Hepatocyte (in vitro differentiated cells): ENCODE data around the gene CLP1. TPM values are rescaled to one million over a fixed set of nuclear protein-coding genes. Genes with fewer than 3 reads are reported as not detected.

ENCODE experiments used
- DNase-seq: peaks from one replicate; pipeline ENCODE4 v3.0.0-alpha.2; 2016; ENCODE audit warnings: low spot score
- H2AFZ ChIP-seq: fragments of 200-600 bp; sonication (generic); 2 replicates; pipeline ENCODE4 v1.6.0; 2016; ENCODE audit warnings: antibody characterized with exemption, mild to moderate bottlenecking
- H3K27ac ChIP-seq: fragments of 200-600 bp; sonication (generic); 2 replicates; pipeline ENCODE4 v1.5.1; 2016; ENCODE audit warnings: mild to moderate bottlenecking
- H3K27me3 ChIP-seq: fragments of 200-600 bp; sonication (generic); 2 replicates; pipeline ENCODE4 v1.6.1; 2016
- H3K36me3 ChIP-seq: fragments of 200-600 bp; sonication (generic); replicated peaks from 2 replicates; pipeline ENCODE4 v1.5.1; 2016; ENCODE audit warnings: low read depth; ENCODE audit not compliant: insufficient read depth
- H3K4me1 ChIP-seq: fragments of 200-600 bp; sonication (generic); 2 replicates; pipeline ENCODE4 v1.5.1; 2016; ENCODE audit warnings: mild to moderate bottlenecking, moderate library complexity; ENCODE audit not compliant: insufficient read depth
- H3K4me2 ChIP-seq: fragments of 200-600 bp; sonication (generic); 2 replicates; pipeline ENCODE4 v1.6.0; 2016
- H3K4me3 ChIP-seq: fragments of 200-600 bp; sonication (generic); 2 replicates; pipeline ENCODE4 v1.5.1; 2016; ENCODE audit warnings: mild to moderate bottlenecking
- H3K79me2 ChIP-seq: fragments of 200-600 bp; sonication (generic); 2 replicates; pipeline ENCODE4 v1.6.0; 2017; ENCODE audit warnings: mild to moderate bottlenecking
- H3K9me2 ChIP-seq: fragments of 200-600 bp; sonication (generic); replicated peaks from 2 replicates; pipeline ENCODE4 v1.6.0; 2017; ENCODE audit warnings: mild to moderate bottlenecking; ENCODE audit not compliant: insufficient read depth
- H3K9me3 ChIP-seq: fragments of 200-600 bp; sonication (generic); 2 replicates; pipeline ENCODE4 v1.5.1; 2016; ENCODE audit warnings: low read depth, mild to moderate bottlenecking
- H4K20me1 ChIP-seq: fragments of 200-600 bp; sonication (generic); 2 replicates; pipeline ENCODE4 v1.6.0; 2016; ENCODE audit warnings: mild to moderate bottlenecking; ENCODE audit not compliant: insufficient read depth, poor library complexity, severe bottlenecking
- EZH2 ChIP-seq: fragments of 200-600 bp; sonication (generic); IDR thresholded peaks from 2 replicates; pipeline ENCODE4 v1.6.1; 2016; ENCODE audit warnings: antibody characterized with exemption, mild to moderate bottlenecking, borderline replicate concordance
- EZH2phosphoT487 ChIP-seq: fragments of 200-600 bp; sonication (generic); IDR thresholded peaks from one replicate; pipeline ENCODE4 v1.6.1; 2018; ENCODE audit warnings: antibody characterized with exemption, mild to moderate bottlenecking, low read depth, moderate library complexity; ENCODE audit not compliant: unreplicated experiment, severe bottlenecking
- WGBS: methylation state at CpG from one replicate; pipeline ENCODE4 v1.1.6; 2016; ENCODE audit warnings: low lambda C conversion rate; ENCODE audit errors: missing lambda C conversion rate; 5-methylcytosine and 5-hydroxymethylcytosine counted together
- polyA plus RNA-seq: library from polyadenylated mRNA; unstranded; fragments of >200 nt; fragmentation: Nextera tagmentation; extraction: Ambion mirVana; gene quantifications from 2 replicates; pipeline ENCODE4 v1.2.1, GENCODE V29; 2016
- total RNA-seq: library from RNA; depleted of rRNA; stranded (reverse); fragments of >200 nt; gene quantifications from 2 replicates; pipeline ENCODE4 v1.2.3, GENCODE V29; 2014
- TF ChIP-seq, protein P1 (sequence below): fragments of 200-600 bp; sonication (generic); IDR thresholded peaks from 2 replicates; pipeline ENCODE4 v1.5.1; 2016; ENCODE audit warnings: antibody characterized with exemption, mild to moderate bottlenecking; ENCODE audit not compliant: poor library complexity

Gene CLP1
- total and polyA plus RNA-seq, 2 experiments from 2014 or later = 15.4 to 18.5 TPM

DNA sequence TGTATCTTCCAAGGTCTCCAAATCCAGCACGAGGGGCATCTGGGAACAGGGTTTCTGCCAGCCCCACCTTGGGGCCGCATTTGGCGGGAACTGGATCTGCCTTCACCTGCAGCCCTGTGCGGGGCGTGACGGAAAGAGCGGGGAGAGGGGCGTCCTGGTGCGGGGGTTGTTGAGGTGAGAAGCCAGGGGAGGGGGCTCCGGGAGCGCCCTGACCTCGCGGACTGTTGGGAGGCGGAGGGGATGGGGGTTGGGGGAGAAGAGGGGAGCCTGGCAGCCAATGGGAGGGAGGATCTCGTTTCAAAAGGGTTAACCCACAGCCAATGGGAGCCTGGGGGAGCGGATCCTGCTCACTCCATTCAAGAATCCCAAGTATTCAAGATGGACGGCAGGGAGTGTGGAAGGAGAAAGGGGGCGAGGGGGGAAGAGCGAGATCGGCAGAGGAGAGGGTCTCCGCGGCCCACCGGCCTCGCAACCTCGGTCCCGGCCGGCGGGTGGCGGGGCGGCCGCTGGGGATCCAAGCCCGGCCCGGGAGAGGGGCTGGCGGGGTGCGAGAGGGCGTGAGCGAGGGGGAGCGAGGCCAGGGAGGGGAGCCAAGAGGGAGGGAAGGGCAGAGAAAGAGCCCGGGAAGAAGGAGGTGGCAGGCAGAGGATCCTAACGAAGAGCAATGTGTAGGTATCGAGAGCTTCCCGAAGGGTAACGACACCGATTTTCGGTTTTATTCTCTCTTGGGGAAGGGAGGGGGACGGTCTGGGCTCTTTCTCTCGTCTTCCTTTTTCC is 19.4 kb upstream of the CLP1 start:
- H3K27ac ChIP-seq = peak overlapping the region; percentile 98
- no peaks in the 10 kb centered on the region for H3K36me3 ChIP-seq
- peaks cover 19% of the 10 kb centered on the region for H3K4me1 ChIP-seq
- H3K4me2 ChIP-seq = peak overlapping the region; percentile 91
- H3K9me3 ChIP-seq = no peaks in the 10 kb centered on the region
- H3K9me2 ChIP-seq = no peaks in the 10 kb centered on the region
- peak; percentile 90 for DNase-seq
- 0% methylated on average over 27 of the region's 47 CpGs for WGBS
- peak overlapping the region; percentile 96 for H3K4me3 ChIP-seq
- peaks cover 16% of the 10 kb centered on the region for H4K20me1 ChIP-seq
- H2AFZ ChIP-seq = peak overlapping the region; percentile 88
- peaks cover 29% of the 10 kb centered on the region for H3K79me2 ChIP-seq
- TF ChIP-seq, protein P1, sequence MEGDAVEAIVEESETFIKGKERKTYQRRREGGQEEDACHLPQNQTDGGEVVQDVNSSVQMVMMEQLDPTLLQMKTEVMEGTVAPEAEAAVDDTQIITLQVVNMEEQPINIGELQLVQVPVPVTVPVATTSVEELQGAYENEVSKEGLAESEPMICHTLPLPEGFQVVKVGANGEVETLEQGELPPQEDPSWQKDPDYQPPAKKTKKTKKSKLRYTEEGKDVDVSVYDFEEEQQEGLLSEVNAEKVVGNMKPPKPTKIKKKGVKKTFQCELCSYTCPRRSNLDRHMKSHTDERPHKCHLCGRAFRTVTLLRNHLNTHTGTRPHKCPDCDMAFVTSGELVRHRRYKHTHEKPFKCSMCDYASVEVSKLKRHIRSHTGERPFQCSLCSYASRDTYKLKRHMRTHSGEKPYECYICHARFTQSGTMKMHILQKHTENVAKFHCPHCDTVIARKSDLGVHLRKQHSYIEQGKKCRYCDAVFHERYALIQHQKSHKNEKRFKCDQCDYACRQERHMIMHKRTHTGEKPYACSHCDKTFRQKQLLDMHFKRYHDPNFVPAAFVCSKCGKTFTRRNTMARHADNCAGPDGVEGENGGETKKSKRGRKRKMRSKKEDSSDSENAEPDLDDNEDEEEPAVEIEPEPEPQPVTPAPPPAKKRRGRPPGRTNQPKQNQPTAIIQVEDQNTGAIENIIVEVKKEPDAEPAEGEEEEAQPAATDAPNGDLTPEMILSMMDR = no peak
- TF ChIP-seq EZH2phosphoT487 = no peak
- no peaks in the 10 kb centered on the region for H3K27me3 ChIP-seq

DNA sequence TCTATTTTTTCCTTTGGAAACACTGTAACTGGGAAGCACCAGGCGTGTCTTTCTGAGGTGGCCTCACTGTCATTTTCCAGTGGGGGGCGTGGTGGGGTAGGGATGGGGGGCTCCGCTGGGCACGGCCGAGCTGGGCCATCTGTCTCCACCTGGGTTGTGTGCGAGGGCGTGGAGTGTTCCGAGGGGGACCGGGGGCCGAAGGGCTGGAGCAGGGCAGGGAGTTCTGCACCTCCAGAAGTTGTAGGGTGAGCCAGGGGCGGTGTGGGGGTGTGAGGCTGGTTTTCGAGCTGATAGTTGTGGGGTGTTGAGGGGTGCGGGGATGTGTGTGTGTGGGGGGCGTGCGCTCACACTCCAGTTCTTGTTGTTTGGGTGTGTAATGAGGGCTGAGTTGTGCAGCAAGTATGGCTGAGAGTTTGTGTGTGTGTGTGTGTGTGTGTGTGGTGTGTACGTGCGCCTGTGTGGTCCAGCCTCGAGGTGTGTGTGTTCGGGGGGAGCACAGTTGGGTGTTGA is 18.7 kb upstream of the CLP1 start:
- H3K9me3 ChIP-seq = no peaks in the 10 kb centered on the region
- TF ChIP-seq, protein P1 = peak; percentile 11
- no peak for TF ChIP-seq EZH2phosphoT487
- no peak for TF ChIP-seq EZH2
- 0% methylated on average over 13 of the region's 19 CpGs for WGBS
- peak overlapping the region; percentile 98 for H3K27ac ChIP-seq
- H3K36me3 ChIP-seq = no peaks in the 10 kb centered on the region
- peak overlapping the region; percentile 91 for H3K4me2 ChIP-seq
- peaks cover 19% of the 10 kb centered on the region for H3K4me1 ChIP-seq
- H4K20me1 ChIP-seq = peaks cover 16% of the 10 kb centered on the region
- H3K79me2 ChIP-seq = peaks cover 29% of the 10 kb centered on the region
- H3K4me3 ChIP-seq = peak overlapping the region; percentile 96
- H3K9me2 ChIP-seq = no peaks in the 10 kb centered on the region
- H3K27me3 ChIP-seq = no peaks in the 10 kb centered on the region
- no peak for DNase-seq
- H2AFZ ChIP-seq = peak overlapping the region; percentile 88

DNA sequence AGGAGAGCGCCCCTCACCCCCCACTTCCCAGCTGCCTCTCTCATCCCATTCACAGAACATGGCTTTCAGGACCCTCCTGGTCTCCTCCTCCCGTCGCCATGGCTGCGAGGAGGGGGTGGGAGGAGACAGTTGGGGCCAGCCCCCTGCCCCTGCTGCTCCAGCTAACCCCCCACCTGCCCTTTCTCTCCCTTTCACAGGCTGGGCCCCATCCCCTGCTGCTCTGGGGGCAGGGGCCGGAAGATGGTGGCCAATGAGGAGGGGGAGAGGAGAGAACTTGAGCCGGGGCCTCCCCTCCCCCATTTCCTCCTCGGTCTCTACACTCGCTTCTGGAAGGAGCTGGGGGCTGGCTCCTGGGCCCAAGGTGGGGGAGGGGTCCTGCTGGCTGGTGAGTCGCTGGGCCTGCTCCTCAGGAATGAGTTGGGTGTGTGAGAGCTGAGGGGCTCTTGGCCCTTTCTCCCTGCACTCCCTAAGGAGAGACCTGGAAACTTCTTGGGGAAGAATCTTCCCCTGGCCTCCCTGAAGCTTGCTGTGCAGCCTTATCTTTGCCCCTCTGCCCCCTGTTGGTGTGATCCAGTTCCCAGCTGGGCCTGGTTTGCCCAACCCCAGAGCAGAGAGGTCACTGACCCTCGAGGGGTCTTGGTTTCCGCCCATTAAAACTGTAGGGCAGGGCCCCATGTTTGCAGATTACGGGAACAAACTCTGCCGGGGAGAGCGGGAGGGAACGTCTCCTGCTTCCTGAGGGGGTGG is 18.1 kb upstream of the CLP1 start:
- Histone ChIP-seq H2AFZ (no peak overlapping the region), H3K9me3 (no peaks in the 10 kb centered on the region), H3K27ac (peak overlapping the region; percentile 98), H3K27me3 (no peaks in the 10 kb centered on the region), H3K4me3 (peak overlapping the region; percentile 96), H3K4me1 (peaks cover 21% of the 10 kb centered on the region), H3K4me2 (peak overlapping the region; percentile 91), H3K9me2 (no peaks in the 10 kb centered on the region), H4K20me1 (peaks cover 16% of the 10 kb centered on the region), H3K36me3 (no peaks in the 10 kb centered on the region), H3K79me2 (peaks cover 29% of the 10 kb centered on the region)
- TF ChIP-seq EZH2 (no peak), EZH2phosphoT487 (no peak)
- TF ChIP-seq, protein P1 = peak; percentile 22
- 0% methylated on average over 10 of the region's 15 CpGs for WGBS
- peak; percentile 86 for DNase-seq
